Thymus (tissue), 11 donors: ENCODE measurements around the gene ST3GAL3. TPM values are rescaled to one million over a fixed set of nuclear protein-coding genes. Genes with fewer than 3 reads are reported as not detected.

Source experiments
- DNase-seq, 9 donors: peaks; one replicate each; pipeline ENCODE4 v3.0.0-alpha.2; 2013; ENCODE audit warnings: low spot score in 9 of 9, low read depth in 6 of 9, missing footprints in 1 of 9
- H3K27ac ChIP-seq, 2 donors: one replicate each; pipeline ENCODE4 v1.5.1; 2013; ENCODE audit warnings: control low read depth in 1 of 2, low read depth in 1 of 2, low read length in 1 of 2, mild to moderate bottlenecking in 1 of 2, moderate library complexity in 1 of 2
- H3K27me3 ChIP-seq, 2 donors: one replicate each; pipeline ENCODE4 v1.5.1; 2013; ENCODE audit warnings: low read length in 1 of 2; ENCODE audit not compliant: control insufficient read depth in 2 of 2, insufficient read depth in 1 of 2
- H3K36me3 ChIP-seq, 2 donors: one replicate each; pipeline ENCODE4 v1.5.1; 2013; ENCODE audit warnings: low read length in 1 of 2, mild to moderate bottlenecking in 1 of 2, moderate library complexity in 1 of 2; ENCODE audit not compliant: control insufficient read depth in 2 of 2, insufficient read depth in 2 of 2
- H3K4me1 ChIP-seq, 2 donors: one replicate each; pipeline ENCODE4 v1.5.1; 2013; ENCODE audit warnings: low read length in 2 of 2; ENCODE audit not compliant: control insufficient read depth in 2 of 2, insufficient read depth in 2 of 2
- H3K4me3 ChIP-seq, 2 donors: one replicate each; pipeline ENCODE4 v1.5.1; 2013; ENCODE audit warnings: low read length in 2 of 2, control low read depth in 1 of 2, mild to moderate bottlenecking in 1 of 2
- H3K9me3 ChIP-seq, 2 donors: one replicate each; pipeline ENCODE4 v1.5.1; 2013; ENCODE audit warnings: low read length in 1 of 2, mild to moderate bottlenecking in 1 of 2; ENCODE audit not compliant: control insufficient read depth in 2 of 2, insufficient read depth in 1 of 2
- WGBS: extraction: QIAGEN DNeasy Blood & Tissue Kit; methylation state at CpG from one replicate; pipeline ENCODE4 v1.1.7; 2013; 5-methylcytosine and 5-hydroxymethylcytosine counted together
- polyA plus RNA-seq: library from polyadenylated mRNA; stranded (reverse); fragments of 200-250 nt; gene quantifications from one replicate; pipeline ENCODE4 v1.2.3, GENCODE V29; 2013
- total RNA-seq: library from RNA; stranded (reverse); fragments of 120-200 nt; gene quantifications from one replicate; pipeline ENCODE4 v1.2.4, GENCODE V29; 2013
- donor health status: healthy.

ST3GAL3 gene
- total and polyA plus RNA-seq, 2 donors: 5.4 to 10.1 TPM

DNA sequence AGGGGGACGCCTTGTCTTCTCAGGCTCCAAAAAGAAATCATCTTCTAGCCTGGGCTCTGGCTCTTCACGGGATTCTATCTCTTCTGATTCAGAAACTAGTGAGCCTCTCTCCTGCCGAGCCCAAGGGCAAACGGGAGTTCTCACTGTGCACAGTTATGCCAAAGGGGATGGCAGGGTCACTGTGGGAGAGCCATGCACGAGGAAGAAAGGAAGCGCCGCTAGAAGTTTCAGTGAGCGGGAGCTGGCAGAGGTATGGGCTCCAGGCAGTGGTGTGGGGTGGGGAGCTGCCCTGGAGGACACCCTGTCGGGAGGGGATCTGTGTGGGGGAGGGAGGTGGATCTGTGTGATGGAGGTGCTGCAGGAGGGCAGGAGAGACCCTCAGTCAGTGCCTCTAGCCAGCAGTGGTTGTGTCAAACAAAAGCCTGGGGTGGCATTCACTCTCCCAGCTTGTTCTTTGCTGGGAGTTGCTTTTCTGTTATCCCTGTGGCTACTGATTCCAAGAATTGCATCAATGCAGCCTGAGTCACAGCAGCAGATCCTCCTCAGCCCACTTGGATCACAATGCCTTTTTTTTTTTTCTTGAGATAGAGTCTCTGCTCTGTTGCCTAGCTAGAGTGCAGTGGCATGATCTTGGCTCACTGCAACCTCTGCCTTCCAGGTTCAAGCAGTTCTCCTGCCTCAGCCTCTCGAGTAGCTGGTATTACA is 35.6 kb upstream of the ST3GAL3 start:
- no peaks in the 10 kb centered on the region for H3K27me3 ChIP-seq
- 99% methylated on average over 10 of the region's 10 CpGs for WGBS
- H3K4me3 ChIP-seq: no peak overlapping the region
- H3K9me3 ChIP-seq: peaks cover 0 to 1% of the 10 kb centered on the region in 2 donors
- no peak overlapping the region for H3K27ac ChIP-seq
- no peak for DNase-seq
- peaks cover 80 to 92% of the 10 kb centered on the region in 2 donors for H3K36me3 ChIP-seq
- H3K4me1 ChIP-seq: no peaks in the 10 kb centered on the region

DNA sequence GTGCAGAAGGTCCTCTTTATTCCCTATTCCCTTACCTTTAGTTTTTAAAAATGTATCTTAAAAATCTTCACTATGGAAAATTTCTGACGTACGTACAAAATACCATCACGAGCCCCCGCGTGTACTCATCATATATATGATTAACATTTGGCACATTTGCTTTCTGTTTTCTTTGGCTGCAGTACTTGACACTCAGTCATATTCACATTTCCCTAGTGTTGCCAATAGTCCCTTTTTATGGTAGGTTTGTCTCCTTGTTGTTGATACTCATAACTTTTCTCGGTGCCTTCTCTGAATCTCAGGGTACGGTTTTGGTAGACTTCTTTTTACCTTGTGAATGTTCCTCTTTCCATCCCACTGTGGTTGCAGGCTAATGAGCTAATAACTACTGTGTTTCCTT is 34.1 kb upstream of the ST3GAL3 start:
- no peaks in the 10 kb centered on the region for H3K9me3 ChIP-seq
- H3K27ac ChIP-seq: no peak overlapping the region
- H3K4me1 ChIP-seq: no peaks in the 10 kb centered on the region
- no peak overlapping the region for H3K4me3 ChIP-seq
- H3K36me3 ChIP-seq: peaks cover 77 to 83% of the 10 kb centered on the region in 2 donors
- no peaks in the 10 kb centered on the region for H3K27me3 ChIP-seq
- no peak for DNase-seq
- WGBS: 90% methylated on average over 7 of the region's 7 CpGs

DNA sequence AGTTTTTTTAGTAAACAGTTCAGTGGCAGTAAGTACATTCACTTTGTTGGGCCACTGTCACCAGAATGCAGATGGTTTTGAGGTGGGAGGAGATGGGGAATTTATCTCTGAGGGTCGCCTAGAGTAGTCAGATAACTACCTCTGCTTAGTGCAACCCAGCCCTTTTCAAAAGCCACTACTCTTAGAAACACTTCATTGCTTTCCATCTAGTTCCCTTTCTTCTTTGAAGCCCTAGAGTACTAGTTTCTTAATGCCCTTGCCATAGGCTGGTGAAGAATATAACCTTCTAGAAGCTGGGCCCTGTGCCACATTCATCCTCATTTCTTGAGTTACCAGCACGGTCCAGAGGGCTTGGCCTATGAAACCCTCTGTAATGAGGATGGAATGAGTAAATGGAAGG is 28.4 kb upstream of the ST3GAL3 start:
- WGBS: 96% methylated on average over 2 of the region's 2 CpGs
- H3K27ac ChIP-seq: no peak overlapping the region
- H3K4me3 ChIP-seq: no peak overlapping the region
- no peaks in the 10 kb centered on the region for H3K27me3 ChIP-seq
- H3K9me3 ChIP-seq: no peaks in the 10 kb centered on the region
- no peak for DNase-seq
- peaks cover 77 to 82% of the 10 kb centered on the region in 2 donors for H3K36me3 ChIP-seq
- H3K4me1 ChIP-seq: no peaks in the 10 kb centered on the region

DNA sequence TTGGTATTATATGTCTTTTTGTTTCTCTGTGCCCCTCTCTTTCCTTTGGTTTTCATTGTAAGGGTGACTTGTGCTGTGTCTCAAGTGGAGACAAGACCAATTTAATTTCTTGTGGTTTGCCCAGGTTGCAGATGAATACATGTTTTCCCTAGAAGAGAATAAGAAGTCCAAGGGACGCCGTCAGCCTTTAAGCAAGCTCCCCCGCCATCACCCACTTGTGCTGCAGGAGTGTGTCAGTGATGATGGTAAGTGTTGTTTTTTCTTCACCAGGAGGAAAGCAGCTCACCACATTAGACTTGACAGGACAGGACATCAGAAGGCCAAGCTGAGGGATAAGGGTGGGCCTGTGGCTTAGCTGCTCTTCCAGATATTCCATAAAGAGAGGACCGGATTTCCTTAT is 23.8 kb upstream of the ST3GAL3 start:
- Histone ChIP-seq H3K4me3 (no peak overlapping the region), H3K27me3 (no peaks in the 10 kb centered on the region), H3K4me1 (no peaks in the 10 kb centered on the region), H3K9me3 (no peaks in the 10 kb centered on the region), H3K27ac (no peak overlapping the region), H3K36me3 (peaks cover 83 to 88% of the 10 kb centered on the region in 2 donors)
- 97% methylated on average over 4 of the region's 4 CpGs for WGBS
- no peak for DNase-seq

DNA sequence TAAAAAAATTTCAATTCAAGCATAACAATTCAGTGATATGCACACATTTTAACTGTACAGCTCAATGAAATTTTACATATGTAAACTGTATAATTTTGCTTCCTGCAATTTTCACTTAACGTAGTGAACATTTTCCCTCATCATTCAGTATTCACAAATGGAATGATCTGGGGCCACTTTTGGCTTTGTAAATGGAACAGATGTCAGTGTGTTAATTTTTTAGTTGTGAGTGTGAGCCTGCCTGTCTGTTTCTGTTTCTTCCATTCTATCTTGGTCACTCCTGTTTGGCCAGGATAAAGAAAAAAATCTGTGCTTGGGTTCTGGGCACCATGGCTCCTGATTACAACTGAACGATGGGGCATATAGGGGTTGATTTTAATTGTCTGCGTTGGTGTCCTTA is 20.5 kb upstream of the ST3GAL3 start:
- Histone ChIP-seq H3K4me1 (no peaks in the 10 kb centered on the region), H3K36me3 (peaks cover 86 to 92% of the 10 kb centered on the region in 2 donors), H3K9me3 (no peaks in the 10 kb centered on the region), H3K4me3 (no peak overlapping the region), H3K27me3 (no peaks in the 10 kb centered on the region), H3K27ac (peak overlapping the region in 1 of 2 donors; percentile 11)
- WGBS: over 99% methylated on average over 3 of the region's 3 CpGs
- no peak for DNase-seq

DNA sequence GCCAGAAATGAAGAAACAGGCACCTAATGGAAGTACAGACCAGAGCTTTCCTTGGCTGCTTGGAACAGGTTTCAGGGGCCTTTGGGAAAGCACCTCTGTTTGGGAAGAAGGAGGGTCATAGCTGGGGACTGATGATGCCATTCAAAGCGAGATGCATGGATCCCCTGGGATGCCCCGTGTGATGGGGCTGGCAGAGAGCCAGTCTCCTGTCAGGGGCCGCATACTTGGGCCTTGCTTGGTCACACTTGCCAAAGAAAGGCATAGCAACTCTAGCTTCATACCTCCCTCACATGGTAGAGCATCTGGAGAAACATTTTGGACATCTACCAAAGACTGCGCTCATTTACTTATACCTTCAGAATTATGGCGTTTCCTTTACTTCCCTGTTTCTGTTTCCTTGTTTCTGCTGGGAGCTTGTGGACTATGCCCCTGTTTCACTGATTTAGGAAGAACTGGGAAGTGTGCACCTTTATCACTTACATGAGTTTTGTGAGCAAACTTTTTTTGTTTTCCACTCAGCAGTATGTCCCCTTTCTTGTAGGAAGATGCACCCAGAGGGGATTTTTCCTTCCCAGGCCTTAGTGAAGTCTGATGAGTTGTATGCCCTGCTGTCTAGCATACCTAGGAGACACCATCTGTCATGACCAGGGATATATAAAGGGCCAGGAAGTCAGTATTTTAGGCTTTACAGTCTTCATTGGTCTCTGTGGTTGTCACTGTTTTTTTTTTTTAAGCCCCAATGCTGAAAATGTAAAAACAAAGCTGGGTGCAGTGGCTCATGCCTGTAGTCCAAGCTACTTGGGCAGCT is 19.8 kb upstream of the ST3GAL3 start:
- no peak overlapping the region for H3K4me3 ChIP-seq
- H3K4me1 ChIP-seq: no peaks in the 10 kb centered on the region
- no peaks in the 10 kb centered on the region for H3K9me3 ChIP-seq
- H3K27ac ChIP-seq: no peak overlapping the region
- H3K27me3 ChIP-seq: no peaks in the 10 kb centered on the region
- H3K36me3 ChIP-seq: peaks cover 86 to 92% of the 10 kb centered on the region in 2 donors
- peak in 1 of 9 donors; percentile 16 for DNase-seq
- WGBS: 97% methylated on average over 5 of the region's 5 CpGs

DNA sequence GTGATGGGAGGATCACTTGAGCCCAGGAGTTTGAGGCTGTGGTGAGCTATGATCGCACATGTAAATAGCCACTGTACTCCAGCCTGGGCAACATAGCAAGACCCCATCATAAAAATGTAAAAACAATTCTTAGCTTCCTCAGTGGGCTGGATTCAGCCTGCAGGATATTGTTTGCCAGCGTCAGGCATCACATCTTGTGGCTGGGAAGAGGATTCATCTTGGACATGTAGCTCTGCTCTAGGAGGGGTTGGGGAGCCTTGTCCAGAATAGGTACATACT is 19.3 kb upstream of the ST3GAL3 start:
- DNase-seq: no peak
- 100% methylated on average over 2 of the region's 2 CpGs for WGBS
- Histone ChIP-seq H3K4me1 (no peaks in the 10 kb centered on the region), H3K9me3 (no peaks in the 10 kb centered on the region), H3K4me3 (no peak overlapping the region), H3K27me3 (no peaks in the 10 kb centered on the region), H3K36me3 (peaks cover 86 to 93% of the 10 kb centered on the region in 2 donors), H3K27ac (no peak overlapping the region)

DNA sequence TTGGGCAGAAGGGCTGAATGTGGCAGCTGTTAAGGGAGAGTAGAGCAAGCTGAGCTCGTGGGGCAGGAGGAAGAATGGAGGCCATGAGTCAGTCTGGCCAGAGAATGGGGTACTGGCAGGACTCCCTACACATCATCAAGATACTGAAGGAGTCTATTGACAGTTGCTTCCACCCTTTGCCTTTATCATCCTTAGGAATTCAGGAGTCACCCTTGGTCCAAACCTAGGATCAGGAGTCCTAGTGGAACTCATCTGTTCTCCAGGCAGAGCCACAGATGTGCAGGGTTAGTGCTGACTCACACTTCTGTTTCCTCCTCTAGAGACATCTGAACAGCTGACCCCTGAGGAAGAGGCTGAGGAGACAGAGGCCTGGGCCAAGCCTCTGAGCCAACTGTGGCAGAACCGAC is 18.7 kb upstream of the ST3GAL3 start:
- WGBS: 82% methylated on average over 2 of the region's 2 CpGs
- no peak for DNase-seq
- Histone ChIP-seq H3K4me1 (no peaks in the 10 kb centered on the region), H3K27ac (no peak overlapping the region), H3K27me3 (no peaks in the 10 kb centered on the region), H3K4me3 (no peak overlapping the region), H3K9me3 (no peaks in the 10 kb centered on the region), H3K36me3 (peaks cover 86 to 93% of the 10 kb centered on the region in 2 donors)

DNA sequence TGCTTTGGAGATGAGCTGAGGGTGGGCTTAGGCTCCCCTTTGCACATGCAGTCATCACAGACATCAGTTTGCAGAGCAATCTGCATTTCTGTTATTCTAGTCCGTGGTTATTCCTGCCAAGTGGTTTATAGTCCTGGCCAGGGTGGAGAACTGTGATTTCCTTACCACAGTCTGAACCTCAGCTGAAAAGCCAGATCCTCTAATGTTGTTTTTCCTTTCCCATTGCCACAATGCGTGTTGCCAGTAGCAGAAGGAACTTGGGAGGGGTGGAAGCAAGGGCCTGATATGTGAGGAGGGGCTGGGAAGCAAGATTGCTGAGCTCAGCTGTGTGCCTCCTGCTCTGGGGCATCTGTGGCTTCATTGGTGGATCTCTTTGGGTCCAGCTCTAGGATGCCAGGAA is 18.0 kb upstream of the ST3GAL3 start:
- Histone ChIP-seq H3K4me1 (no peaks in the 10 kb centered on the region), H3K9me3 (no peaks in the 10 kb centered on the region), H3K4me3 (no peak overlapping the region), H3K27me3 (no peaks in the 10 kb centered on the region), H3K36me3 (peaks cover 86 to 93% of the 10 kb centered on the region in 2 donors), H3K27ac (no peak overlapping the region)
- WGBS: 98% methylated on average over 2 of the region's 2 CpGs
- no peak for DNase-seq
